Smooth muscle cell (in vitro differentiated cells): ENCODE data around the gene SLC2A10. TPM values are rescaled to one million over a fixed set of nuclear protein-coding genes. Genes with fewer than 3 reads are reported as not detected.

ENCODE experiments used
- DNase-seq: peaks from one replicate; lab custom pipeline; 2025; ENCODE audit not compliant: unreplicated experiment; lab: John Stamatoyannopoulos, UW
- H2AFZ ChIP-seq: fragments of 200-600 bp; sonication (generic); 2 replicates; pipeline ENCODE4 v1.6.0; 2016; ENCODE audit warnings: antibody characterized with exemption, low read depth, mild to moderate bottlenecking
- H3F3A ChIP-seq: fragments of 200-600 bp; sonication (generic); 2 replicates; pipeline ENCODE4 v1.6.0; 2017; ENCODE audit warnings: antibody characterized with exemption, low read depth
- H3K27ac ChIP-seq: fragments of 200-600 bp; sonication (generic); 2 replicates; pipeline ENCODE4 v1.5.1; 2016; ENCODE audit warnings: low read depth, mild to moderate bottlenecking
- H3K27me3 ChIP-seq: fragments of 200-600 bp; sonication (generic); 2 replicates; pipeline ENCODE4 v1.6.1; 2016; ENCODE audit warnings: low read depth, mild to moderate bottlenecking
- H3K36me3 ChIP-seq: fragments of 200-600 bp; sonication (generic); 2 replicates; pipeline ENCODE4 v1.5.1; 2016; ENCODE audit warnings: low read depth
- H3K4me1 ChIP-seq: fragments of 200-600 bp; sonication (generic); 2 replicates; pipeline ENCODE4 v1.5.1; 2016; ENCODE audit warnings: low read depth
- H3K4me2 ChIP-seq: fragments of 200-600 bp; sonication (generic); 2 replicates; pipeline ENCODE4 v1.6.0; 2016; ENCODE audit warnings: mild to moderate bottlenecking
- H3K4me3 ChIP-seq: fragments of 200-600 bp; sonication (generic); 2 replicates; pipeline ENCODE4 v1.5.1; 2016; ENCODE audit warnings: mild to moderate bottlenecking
- H3K79me2 ChIP-seq: fragments of 200-600 bp; sonication (generic); 2 replicates; pipeline ENCODE4 v1.6.0; 2016; ENCODE audit warnings: low read depth, mild to moderate bottlenecking
- H3K9ac ChIP-seq: fragments of 200-600 bp; sonication (generic); 2 replicates; pipeline ENCODE4 v1.6.0; 2016; ENCODE audit warnings: low read depth
- H3K9me3 ChIP-seq: fragments of 200-600 bp; sonication (generic); replicated peaks from 2 replicates; pipeline ENCODE4 v1.5.1; 2016; ENCODE audit warnings: low read depth
- H4K20me1 ChIP-seq: fragments of 200-600 bp; sonication (generic); 2 replicates; pipeline ENCODE4 v1.6.0; 2016; ENCODE audit warnings: low read depth
- WGBS: methylation state at CpG from one replicate; pipeline ENCODE4 v1.1.7; 2016; ENCODE audit warnings: low lambda C conversion rate; 5-methylcytosine and 5-hydroxymethylcytosine counted together
- polyA plus RNA-seq: library from polyadenylated mRNA; unstranded; fragments of >200 nt; fragmentation: Nextera tagmentation; extraction: Ambion mirVana; gene quantifications from 2 replicates; pipeline ENCODE4 v1.2.1, GENCODE V29; 2016
- total RNA-seq: library from RNA; depleted of rRNA; stranded (reverse); fragments of >200 nt; gene quantifications from 2 replicates; pipeline ENCODE4 v1.2.3, GENCODE V29; 2014
- TF ChIP-seq, protein P1 (sequence below): fragments of 200-600 bp; sonication (generic); IDR thresholded peaks from 2 replicates; pipeline ENCODE4 v1.5.1; 2017; ENCODE audit warnings: borderline replicate concordance, mild to moderate bottlenecking, antibody characterized with exemption; ENCODE audit not compliant: insufficient read depth, poor library complexity, severe bottlenecking

The SLC2A10 gene
- total and polyA plus RNA-seq, 2 experiments from 2014 or later, result 40.5 to 43.7 TPM

- Histone ChIP-seq H3K9me3 (no peaks in the 10 kb centered on the region), H3K9ac (no peak overlapping the region), H2AFZ (no peak overlapping the region), H3K79me2 (no peaks in the 10 kb centered on the region), H3K4me3 (no peak overlapping the region), H3F3A (no peaks in the 10 kb centered on the region), H4K20me1 (no peaks in the 10 kb centered on the region), H3K27me3 (peaks cover 4% of the 10 kb centered on the region), H3K4me1 (peaks cover 4% of the 10 kb centered on the region), H3K27ac (no peak overlapping the region), H3K36me3 (no peaks in the 10 kb centered on the region), H3K4me2 (no peak overlapping the region)
- TF ChIP-seq, protein P1, sequence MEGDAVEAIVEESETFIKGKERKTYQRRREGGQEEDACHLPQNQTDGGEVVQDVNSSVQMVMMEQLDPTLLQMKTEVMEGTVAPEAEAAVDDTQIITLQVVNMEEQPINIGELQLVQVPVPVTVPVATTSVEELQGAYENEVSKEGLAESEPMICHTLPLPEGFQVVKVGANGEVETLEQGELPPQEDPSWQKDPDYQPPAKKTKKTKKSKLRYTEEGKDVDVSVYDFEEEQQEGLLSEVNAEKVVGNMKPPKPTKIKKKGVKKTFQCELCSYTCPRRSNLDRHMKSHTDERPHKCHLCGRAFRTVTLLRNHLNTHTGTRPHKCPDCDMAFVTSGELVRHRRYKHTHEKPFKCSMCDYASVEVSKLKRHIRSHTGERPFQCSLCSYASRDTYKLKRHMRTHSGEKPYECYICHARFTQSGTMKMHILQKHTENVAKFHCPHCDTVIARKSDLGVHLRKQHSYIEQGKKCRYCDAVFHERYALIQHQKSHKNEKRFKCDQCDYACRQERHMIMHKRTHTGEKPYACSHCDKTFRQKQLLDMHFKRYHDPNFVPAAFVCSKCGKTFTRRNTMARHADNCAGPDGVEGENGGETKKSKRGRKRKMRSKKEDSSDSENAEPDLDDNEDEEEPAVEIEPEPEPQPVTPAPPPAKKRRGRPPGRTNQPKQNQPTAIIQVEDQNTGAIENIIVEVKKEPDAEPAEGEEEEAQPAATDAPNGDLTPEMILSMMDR, result no peak
- WGBS, result 97% methylated on average over 3 of the region's 3 CpGs
- DNase-seq, result no peak
Observed at GRCh38 chr20:46756419-46756818, 47.0 kb downstream of the SLC2A10 start.

GRCh38 chr20:46757135-46757534 lies 47.7 kb downstream of the SLC2A10 start:
- TF ChIP-seq, protein P1, result no peak
- H3K4me1 ChIP-seq, result peaks cover 4% of the 10 kb centered on the region
- H3K36me3 ChIP-seq, result no peaks in the 10 kb centered on the region
- peaks cover 4% of the 10 kb centered on the region for H3K27me3 ChIP-seq
- H3K9me3 ChIP-seq, result no peaks in the 10 kb centered on the region
- H3K4me2 ChIP-seq, result no peak overlapping the region
- no peaks in the 10 kb centered on the region for H3K79me2 ChIP-seq
- no peaks in the 10 kb centered on the region for H3F3A ChIP-seq
- no peak for DNase-seq
- H3K4me3 ChIP-seq, result no peak overlapping the region
- no peaks in the 10 kb centered on the region for H4K20me1 ChIP-seq
- no peak overlapping the region for H3K27ac ChIP-seq
- H2AFZ ChIP-seq, result no peak overlapping the region
- 83% methylated on average over 9 of the region's 9 CpGs for WGBS
- no peak overlapping the region for H3K9ac ChIP-seq

DNA sequence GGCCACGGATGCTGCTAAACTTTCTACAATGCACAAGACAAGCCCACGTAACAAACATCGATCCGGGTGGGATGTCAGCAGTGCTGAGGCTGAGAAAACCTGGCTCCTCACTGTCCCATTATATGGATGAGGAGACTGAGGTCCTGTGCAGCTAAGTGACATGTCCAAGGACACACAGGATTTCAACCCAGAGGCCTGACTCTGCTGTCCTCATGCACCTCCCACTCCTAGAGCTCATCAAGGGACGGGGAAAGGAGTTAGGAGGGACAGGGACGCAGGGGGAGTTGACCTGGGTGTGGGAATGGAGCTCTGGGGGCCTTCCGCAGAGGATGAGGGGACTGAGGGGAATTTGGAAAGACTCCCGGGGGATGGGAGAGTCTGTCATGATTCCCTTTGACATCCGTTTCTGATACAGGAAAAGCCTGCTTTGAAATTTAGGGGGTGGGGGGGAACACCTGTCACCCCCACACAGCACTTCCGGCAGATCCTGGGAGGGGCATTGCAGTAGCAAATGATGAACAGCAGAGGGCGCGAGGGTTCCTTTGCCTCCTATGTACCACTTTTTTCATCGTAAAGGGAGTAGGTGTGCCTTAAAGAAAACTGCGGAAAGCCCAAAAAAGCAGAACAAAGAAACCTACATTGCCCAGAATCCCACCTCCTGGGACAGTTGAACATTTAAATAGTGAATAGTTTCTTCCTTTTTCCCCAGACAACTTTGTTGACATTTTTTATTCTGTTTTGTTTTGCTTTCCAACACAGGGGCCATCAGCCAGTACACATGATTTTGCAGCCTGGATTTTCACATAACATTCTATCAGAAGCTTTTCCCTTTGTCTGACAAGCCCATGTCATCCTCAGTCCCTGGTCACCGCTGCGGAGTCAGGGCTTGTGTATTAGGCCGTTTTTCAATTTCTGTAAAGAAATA lies 48.6 kb downstream of the SLC2A10 start:
- H3K4me2 ChIP-seq, result peak overlapping the region; percentile 27
- DNase-seq, result peak; percentile 5
- WGBS, result 49% methylated on average over 17 of the region's 17 CpGs

More for the DNA sequence above, 48.6 kb downstream of the SLC2A10 start:
- no peaks in the 10 kb centered on the region for H3K79me2 ChIP-seq
- no peaks in the 10 kb centered on the region for H3K36me3 ChIP-seq
- TF ChIP-seq, protein P1, result peak; percentile 98
- H3K4me3 ChIP-seq, result no peak overlapping the region
- H3K4me1 ChIP-seq, result peaks cover under 1% of the 10 kb centered on the region
- H4K20me1 ChIP-seq, result no peaks in the 10 kb centered on the region
- peak overlapping the region; percentile 28 for H2AFZ ChIP-seq
- no peaks in the 10 kb centered on the region for H3K9me3 ChIP-seq
- no peak overlapping the region for H3K27ac ChIP-seq
- H3F3A ChIP-seq, result no peaks in the 10 kb centered on the region
- no peak overlapping the region for H3K9ac ChIP-seq
- H3K27me3 ChIP-seq, result peaks cover 4% of the 10 kb centered on the region
